ENCODE results near the gene DPYSL4. TPM values are rescaled to one million over a fixed set of nuclear protein-coding genes. Genes with fewer than 3 reads are reported as not detected.

The DPYSL4 gene
- total RNA-seq, 1 experiment from 2014 or later = 26.3 TPM

DNA sequence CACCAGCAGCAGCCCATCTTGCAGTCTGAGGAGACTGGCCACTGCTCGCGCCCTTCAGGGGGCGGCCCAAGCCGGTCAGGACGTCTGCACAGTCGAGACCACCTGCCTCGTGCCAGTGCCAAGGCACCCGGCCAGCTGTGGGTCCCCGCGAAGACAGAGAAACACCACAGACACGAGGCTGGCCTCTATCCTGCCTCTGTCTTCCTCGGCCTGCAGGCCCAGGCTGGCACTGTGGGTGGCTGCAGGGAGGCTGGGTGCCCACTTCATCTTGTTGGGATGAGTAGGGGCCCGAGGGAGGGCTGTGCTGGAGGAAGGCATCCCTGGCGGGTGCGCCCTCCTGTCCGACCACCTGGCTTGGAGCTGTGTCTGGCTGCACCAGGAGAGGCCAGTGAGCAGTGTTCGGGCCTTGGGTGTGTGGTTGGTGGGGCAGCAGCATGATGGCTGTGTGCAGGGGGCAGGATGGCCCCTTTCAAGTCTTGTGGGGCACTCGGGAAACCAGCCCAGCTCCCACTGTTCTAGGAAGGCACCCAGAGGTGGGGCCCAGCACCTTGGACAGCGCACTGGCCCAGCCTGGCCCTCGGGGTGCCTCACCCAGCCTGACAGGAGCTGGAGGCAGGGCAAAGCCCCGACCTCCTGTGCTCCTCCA lies 7.3 kb downstream of the DPYSL4 start:
- Histone ChIP-seq H2AFZ (ENCODE audit: low read length) (no peak overlapping the region), H2BK20ac (ENCODE audit: low read depth, low read length, poor library complexity, severe bottlenecking) (no peak overlapping the region), H3K23ac (ENCODE audit: insufficient read length, low read depth, low read length) (no peak overlapping the region), H3K4me2 (ENCODE audit: insufficient read depth, insufficient read length, low read length) (no peak overlapping the region), H4K8ac (replicated peaks; ENCODE audit: insufficient read length, low read depth, low read length) (no peak overlapping the region), H4K91ac (ENCODE audit: insufficient read length, low read depth, low read length) (no peak overlapping the region), H3K27me3 (ENCODE audit: insufficient read depth, low read length) (no peaks in the 10 kb centered on the region), H3K4me1 (ENCODE audit: insufficient read depth, low read length) (no peaks in the 10 kb centered on the region), H3T11ph (ENCODE audit: low read length) (no peak overlapping the region), H3K9ac (ENCODE audit: extremely low read depth, insufficient read length, low read length) (no peak overlapping the region), H3K27ac (ENCODE audit: insufficient read length, low read depth, low read length) (no peak overlapping the region), H2BK5ac (ENCODE audit: insufficient read length, low read length) (no peak overlapping the region), H3K79me2 (ENCODE audit: insufficient read depth, low read length) (no peaks in the 10 kb centered on the region), H3K14ac (ENCODE audit: insufficient read depth, low read length) (no peak overlapping the region), H3K79me1 (ENCODE audit: insufficient read depth, low read depth, low read length, poor library complexity, severe bottlenecking) (no peaks in the 10 kb centered on the region), H2BK15ac (ENCODE audit: low read depth, low read length) (no peak overlapping the region), H3K23me2 (ENCODE audit: insufficient read length, low read depth, low read length, poor library complexity, severe bottlenecking) (peaks cover 3% of the 10 kb centered on the region), H2AK5ac (ENCODE audit: insufficient read length, low read length) (no peak overlapping the region), H3K56ac (ENCODE audit: insufficient read length, low read depth, low read length) (no peak overlapping the region), H4K20me1 (ENCODE audit: control insufficient read depth, insufficient read depth, insufficient read length) (no peaks in the 10 kb centered on the region), H3K18ac (ENCODE audit: insufficient read length, low read depth, low read length) (no peak overlapping the region), H3K9me3 (ENCODE audit: control insufficient read depth, low read depth, low read length) (no peaks in the 10 kb centered on the region), H4K5ac (ENCODE audit: insufficient read length, low read depth, low read length) (no peak overlapping the region), H3K4ac (ENCODE audit: low read depth, low read length) (no peak overlapping the region), H2BK120ac (ENCODE audit: low read depth, low read length, poor library complexity, severe bottlenecking) (no peak overlapping the region), H2BK12ac (ENCODE audit: insufficient read length, low read depth, low read length) (no peak overlapping the region)
- Mint-ChIP-seq H3K9me3 (peaks cover 0 to 3% of the 10 kb centered on the region in 2 experiments; a peak in 3 of 5 replicates), H3K27ac (no peak overlapping the region), H3K4me1 (no peaks in the 10 kb centered on the region), H3K27me3 (ENCODE audit: low read depth) (peaks cover 14% of the 10 kb centered on the region), H3K36me3 (ENCODE audit: insufficient read depth in 1 of 3, low read depth in 3 of 3) (peaks cover 8 to 38% (median 34%) of the 10 kb centered on the region in 3 experiments; a peak in 6 of 7 replicates), H3K4me3 (no peak overlapping the region)
- TF ChIP-seq, protein P1, sequence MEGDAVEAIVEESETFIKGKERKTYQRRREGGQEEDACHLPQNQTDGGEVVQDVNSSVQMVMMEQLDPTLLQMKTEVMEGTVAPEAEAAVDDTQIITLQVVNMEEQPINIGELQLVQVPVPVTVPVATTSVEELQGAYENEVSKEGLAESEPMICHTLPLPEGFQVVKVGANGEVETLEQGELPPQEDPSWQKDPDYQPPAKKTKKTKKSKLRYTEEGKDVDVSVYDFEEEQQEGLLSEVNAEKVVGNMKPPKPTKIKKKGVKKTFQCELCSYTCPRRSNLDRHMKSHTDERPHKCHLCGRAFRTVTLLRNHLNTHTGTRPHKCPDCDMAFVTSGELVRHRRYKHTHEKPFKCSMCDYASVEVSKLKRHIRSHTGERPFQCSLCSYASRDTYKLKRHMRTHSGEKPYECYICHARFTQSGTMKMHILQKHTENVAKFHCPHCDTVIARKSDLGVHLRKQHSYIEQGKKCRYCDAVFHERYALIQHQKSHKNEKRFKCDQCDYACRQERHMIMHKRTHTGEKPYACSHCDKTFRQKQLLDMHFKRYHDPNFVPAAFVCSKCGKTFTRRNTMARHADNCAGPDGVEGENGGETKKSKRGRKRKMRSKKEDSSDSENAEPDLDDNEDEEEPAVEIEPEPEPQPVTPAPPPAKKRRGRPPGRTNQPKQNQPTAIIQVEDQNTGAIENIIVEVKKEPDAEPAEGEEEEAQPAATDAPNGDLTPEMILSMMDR (conservative IDR thresholded peaks at IDR 0.05) = no peak
- DNase-seq = no peak
- no CpG with 5 or more reads among the region's 21 CpGs for WGBS (ENCODE audit: extremely low coverage, insufficient read length, low lambda C conversion rate)

Measured in H9 (cell line).